ENCODE measurements around the gene ATP8B4.

ATP8B4 gene

DNA sequence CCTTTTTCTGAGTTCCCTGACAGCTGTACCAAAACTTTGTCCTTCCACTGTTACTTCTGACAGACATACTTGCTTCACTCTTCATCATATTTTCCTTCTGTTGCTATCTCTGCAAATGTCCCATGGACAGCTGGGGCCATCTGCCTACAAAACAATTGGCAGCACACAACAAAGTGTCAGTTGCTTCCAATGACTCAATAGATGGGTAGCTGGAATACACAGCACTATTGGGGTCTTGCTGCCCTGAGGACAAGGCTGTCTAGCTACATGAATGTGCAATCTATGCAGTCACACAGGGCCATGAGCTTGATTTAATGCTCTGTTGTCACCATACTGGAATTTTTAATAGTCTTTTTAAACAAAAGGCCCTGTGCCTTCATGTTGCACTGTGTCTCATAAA lies 305.4 kb downstream of the ATP8B4 start:
- DNase-seq (ENCODE audit: low spot score) = no peak

- DNase-seq (ENCODE audit: low spot score) = no peak
These were observed 308.3 kb downstream of the ATP8B4 start for GRCh38 chr15:49810720-49811119.

DNA sequence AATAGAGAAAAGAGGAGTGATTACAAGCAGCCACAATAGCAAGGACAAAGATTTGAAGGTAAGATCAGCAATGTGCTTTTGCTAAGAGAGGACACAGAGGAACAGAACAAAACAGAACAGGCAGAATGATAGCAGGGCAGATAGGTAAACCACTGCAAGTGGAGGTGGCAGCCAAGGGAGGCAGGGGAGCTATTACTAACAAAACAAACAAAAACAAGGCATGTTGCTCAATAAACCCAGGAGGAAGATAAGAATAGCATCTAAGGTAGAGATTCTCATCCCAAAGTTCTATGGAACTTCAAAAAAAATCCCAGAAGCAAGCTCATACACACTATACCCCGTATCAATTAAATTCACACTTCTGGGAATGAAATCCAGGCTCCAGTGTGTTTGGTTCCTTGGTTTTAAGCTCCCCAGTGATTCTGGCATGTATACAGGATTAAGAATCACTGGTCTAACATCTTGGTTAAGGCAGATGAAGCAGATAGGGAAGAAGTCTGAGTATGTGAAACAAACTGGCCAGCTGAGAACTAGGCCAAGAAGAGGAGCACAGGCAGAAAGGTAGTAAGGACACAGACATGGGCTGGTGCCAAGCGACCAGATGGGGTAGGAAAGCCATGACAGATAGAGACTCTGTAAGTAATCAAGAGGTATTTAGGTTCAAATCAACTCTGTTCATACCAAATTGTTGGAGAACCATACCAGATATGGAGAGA lies 309.0 kb downstream of the ATP8B4 start:
- DNase-seq (ENCODE audit: low spot score) = peak; percentile 8

DNA sequence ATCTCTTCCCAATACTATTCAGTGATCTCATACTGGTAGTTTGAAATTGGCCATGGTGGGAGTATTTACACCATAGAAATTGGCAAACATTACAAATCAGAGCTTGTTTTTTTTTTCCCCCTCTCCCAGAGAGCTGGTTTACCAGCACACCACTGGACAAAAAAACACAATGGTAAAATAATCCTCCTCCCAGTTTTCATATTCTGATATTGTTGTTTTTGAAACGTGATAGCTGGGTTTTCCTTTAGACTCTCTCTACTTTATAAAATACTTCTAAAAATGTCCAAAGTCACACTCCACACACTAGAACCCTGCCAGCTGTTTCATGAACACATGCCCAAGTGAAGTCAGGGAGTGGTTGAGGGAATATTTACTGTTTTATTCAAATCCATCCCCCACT lies 310.7 kb downstream of the ATP8B4 start:
- no peak for DNase-seq (ENCODE audit: low spot score)

All from cerebellar cortex (tissue), 1 donor.